Cardiac muscle cell (in vitro differentiated cells and primary cell): ENCODE measurements around the gene HDAC4. TPM values are rescaled to one million over a fixed set of nuclear protein-coding genes. Genes with fewer than 3 reads are reported as not detected.

Source experiments
- DNase-seq, 2 donors: peaks; one replicate each; pipeline versions ENCODE4 v3.0.0 to v3.0.0-alpha.2; 2010 to 2017; ENCODE audit warnings: low read depth in 1 of 2, low spot score in 1 of 2
- H3K27ac ChIP-seq: fragments of 200-600 bp; sonication (generic); 2 replicates; pipeline ENCODE4 v1.5.1; 2016
- H3K27me3 ChIP-seq: fragments of 200-600 bp; sonication (generic); 2 replicates; pipeline ENCODE4 v1.6.0; 2016; ENCODE audit warnings: control low read depth
- H3K36me3 ChIP-seq: fragments of 200-600 bp; sonication (generic); 2 replicates; pipeline ENCODE4 v1.5.1; 2016; ENCODE audit warnings: control low read depth
- H3K4me1 ChIP-seq: fragments of 200-600 bp; sonication (generic); 2 replicates; pipeline ENCODE4 v1.8.1; 2017; ENCODE audit warnings: low read depth, mild to moderate bottlenecking, mixed run types
- H3K4me3 ChIP-seq: fragments of 200-600 bp; sonication (generic); 2 replicates; pipeline ENCODE4 v1.5.1; 2016; ENCODE audit warnings: mild to moderate bottlenecking
- H3K9me3 ChIP-seq: fragments of 200-600 bp; sonication (generic); 2 replicates; pipeline ENCODE4 v1.5.1; 2017; ENCODE audit warnings: low read depth, mild to moderate bottlenecking, control low read depth
- CTCF ChIP-seq: IDR thresholded peaks from 2 replicates; pipeline ENCODE4 v1.5.1; 2012; ENCODE audit warnings: low read depth, mild to moderate bottlenecking, low read length
- polyA plus RNA-seq: library from polyadenylated mRNA; unstranded; fragments of >200 nt; fragmentation: Nextera tagmentation; extraction: Ambion mirVana; gene quantifications from 2 replicates; pipeline ENCODE4 v1.2.1, GENCODE V29; 2016
- total RNA-seq: library from RNA; depleted of rRNA; stranded (reverse); fragments of >200 nt; gene quantifications from 2 replicates; pipeline ENCODE4 v1.2.3, GENCODE V29; 2016

The HDAC4 gene
- total and polyA plus RNA-seq, 2 experiments from 2014 or later, result 7.0 to 41.6 TPM

GRCh38 chr2:239331560-239331959, 69.3 kb downstream of the HDAC4 start:
- DNase-seq, result no peak
- Histone ChIP-seq H3K9me3 (no peaks in the 10 kb centered on the region), H3K36me3 (no peaks in the 10 kb centered on the region), H3K4me3 (no peak overlapping the region), H3K27ac (no peak overlapping the region), H3K4me1 (peaks cover 23% of the 10 kb centered on the region), H3K27me3 (no peaks in the 10 kb centered on the region)
- TF ChIP-seq CTCF, result no peak

- no peak overlapping the region for H3K27ac ChIP-seq
- no peaks in the 10 kb centered on the region for H3K27me3 ChIP-seq
- TF ChIP-seq CTCF, result no peak
- DNase-seq, result no peak
- H3K4me1 ChIP-seq, result peaks cover 23% of the 10 kb centered on the region
- no peaks in the 10 kb centered on the region for H3K9me3 ChIP-seq
- no peaks in the 10 kb centered on the region for H3K36me3 ChIP-seq
- no peak overlapping the region for H3K4me3 ChIP-seq
Measured at GRCh38 chr2:239330836-239331235, 70.0 kb downstream of the HDAC4 start.

GRCh38 chr2:239329972-239330572, 70.7 kb downstream of the HDAC4 start:
- Histone ChIP-seq H3K4me3 (no peak overlapping the region), H3K9me3 (no peaks in the 10 kb centered on the region), H3K27me3 (no peaks in the 10 kb centered on the region), H3K27ac (peak overlapping the region; percentile 78), H3K4me1 (peaks cover 23% of the 10 kb centered on the region), H3K36me3 (no peaks in the 10 kb centered on the region)
- DNase-seq, result no peak
- TF ChIP-seq CTCF, result no peak

- Histone ChIP-seq H3K27ac (peak overlapping the region; percentile 78), H3K4me3 (no peak overlapping the region), H3K36me3 (no peaks in the 10 kb centered on the region), H3K27me3 (no peaks in the 10 kb centered on the region), H3K9me3 (no peaks in the 10 kb centered on the region), H3K4me1 (peaks cover 23% of the 10 kb centered on the region)
- no peak for DNase-seq
- TF ChIP-seq CTCF, result no peak
Measured at GRCh38 chr2:239329284-239329971, 71.4 kb downstream of the HDAC4 start.

GRCh38 chr2:239328351-239329191, 72.2 kb downstream of the HDAC4 start:
- H3K36me3 ChIP-seq, result no peaks in the 10 kb centered on the region
- TF ChIP-seq CTCF, result peak; percentile 24
- peak; percentile 43 to 97 for DNase-seq
- H3K9me3 ChIP-seq, result no peaks in the 10 kb centered on the region
- H3K4me3 ChIP-seq, result no peak overlapping the region
- H3K4me1 ChIP-seq, result peaks cover 23% of the 10 kb centered on the region
- H3K27ac ChIP-seq, result peak overlapping the region; percentile 78
- H3K27me3 ChIP-seq, result no peaks in the 10 kb centered on the region
